ENCODE results near the gene RASSF3. TPM values are rescaled to one million over a fixed set of nuclear protein-coding genes. Genes with fewer than 3 reads are reported as not detected.

Gene RASSF3
- total RNA-seq, 1 experiment from 2014 or later, result 162 TPM

- CTCF ChIA-PET, result interaction anchor here (0.6 to 3.0 kb wide), 13 partner anchors 11 to 139 kb away, joined by 3 to 19 read pairs (median 4); no protein-coding TSS in a partner anchor
- no peaks in the 10 kb centered on the region for H3K9me3 Mint-ChIP-seq (ENCODE audit: low read depth, unreplicated experiment)
- BruUV-seq (replicated peaks), result no TSS peak
- DNase-seq, result peak; percentile 51
- H3K27ac Mint-ChIP-seq (ENCODE audit: unreplicated experiment), result peak overlapping the region; percentile 84
- intact Hi-C loops (cut with micrococcal nuclease; ENCODE audit: unreplicated experiment), result loop anchor here (2.0 kb wide), 3 partner anchors 60 to 90 kb away; no protein-coding TSS in a partner anchor
- H3K4me1 Mint-ChIP-seq (ENCODE audit: low read depth, unreplicated experiment), result peaks cover 17% of the 10 kb centered on the region
- no peaks in the 10 kb centered on the region for H3K27me3 Mint-ChIP-seq (ENCODE audit: unreplicated experiment)
- H3K4me3 Mint-ChIP-seq (ENCODE audit: low read depth, unreplicated experiment), result peak overlapping the region; percentile 79
- TF ChIP-seq CTCF (IDR thresholded peaks at IDR 0.05; ENCODE audit: unreplicated experiment), result no peak
- H3K36me3 Mint-ChIP-seq (ENCODE audit: insufficient read depth, unreplicated experiment), result peaks cover 59% of the 10 kb centered on the region
These were observed 1.3 kb upstream of the RASSF3 start for GRCh38 chr12:64608901-64609535.

GRCh38 chr12:64609536-64610078, 688 bp upstream of the RASSF3 start:
- no peak for TF ChIP-seq CTCF (IDR thresholded peaks at IDR 0.05; ENCODE audit: unreplicated experiment)
- TSS peak; percentile 58 for BruUV-seq (replicated peaks)
- H3K4me1 Mint-ChIP-seq (ENCODE audit: low read depth, unreplicated experiment), result peaks cover 17% of the 10 kb centered on the region
- no peaks in the 10 kb centered on the region for H3K27me3 Mint-ChIP-seq (ENCODE audit: unreplicated experiment)
- no peaks in the 10 kb centered on the region for H3K9me3 Mint-ChIP-seq (ENCODE audit: low read depth, unreplicated experiment)
- DNase-seq, result no peak
- CTCF ChIA-PET, result interaction anchor here (0.7 to 3.0 kb wide), 10 partner anchors 12 to 88 kb away, joined by 3 to 19 read pairs (median 6); no protein-coding TSS in a partner anchor
- H3K36me3 Mint-ChIP-seq (ENCODE audit: insufficient read depth, unreplicated experiment), result peaks cover 65% of the 10 kb centered on the region
- H3K27ac Mint-ChIP-seq (ENCODE audit: unreplicated experiment), result peak overlapping the region; percentile 84
- peak overlapping the region; percentile 79 for H3K4me3 Mint-ChIP-seq (ENCODE audit: low read depth, unreplicated experiment)
- intact Hi-C loops (cut with micrococcal nuclease; ENCODE audit: unreplicated experiment), result loop anchor here (2.0 kb wide), 4 partner anchors 15 to 89 kb away; no protein-coding TSS in a partner anchor

GRCh38 chr12:64610660-64611340, 505 bp downstream of the RASSF3 start:
- H3K27ac Mint-ChIP-seq (ENCODE audit: unreplicated experiment), result peak overlapping the region; percentile 71
- CTCF ChIA-PET, result interaction anchor here (1.0 to 3.0 kb wide), 6 partner anchors 16 to 433 kb away, joined by 3 to 19 read pairs (median 6); no protein-coding TSS in a partner anchor
- no peaks in the 10 kb centered on the region for H3K27me3 Mint-ChIP-seq (ENCODE audit: unreplicated experiment)
- H3K4me1 Mint-ChIP-seq (ENCODE audit: low read depth, unreplicated experiment), result peaks cover 29% of the 10 kb centered on the region
- DNase-seq, result peak; percentile 69
- no peaks in the 10 kb centered on the region for H3K9me3 Mint-ChIP-seq (ENCODE audit: low read depth, unreplicated experiment)
- BruUV-seq (replicated peaks), result no TSS peak
- TF ChIP-seq CTCF (IDR thresholded peaks at IDR 0.05; ENCODE audit: unreplicated experiment), result no peak
- peaks cover 77% of the 10 kb centered on the region for H3K36me3 Mint-ChIP-seq (ENCODE audit: insufficient read depth, unreplicated experiment)
- peak overlapping the region; percentile 79 for H3K4me3 Mint-ChIP-seq (ENCODE audit: low read depth, unreplicated experiment)
- intact Hi-C loops (cut with micrococcal nuclease; ENCODE audit: unreplicated experiment), result loop anchor here (2.0 kb wide), 1 partner anchor 14 kb away; no protein-coding TSS in a partner anchor
